H1 (cell line): ENCODE data around the gene LIPG. TPM values are rescaled to one million over a fixed set of nuclear protein-coding genes. Genes with fewer than 3 reads are reported as not detected.

Experiments
- CTCF ChIA-PET: fragments of 300-600 bp; sonication (Branson Sonifier 250); formaldehyde crosslinking; loops from one replicate; lab custom pipeline; 2021; ENCODE audit not compliant: partially characterized antibody; lab: Charles Lee
- POLR2A ChIA-PET: fragments of 300-600 bp; sonication (Branson Sonifier 250); formaldehyde crosslinking; loops from one replicate; lab custom pipeline; 2021; ENCODE audit warnings: inconsistent platforms; ENCODE audit not compliant: partially characterized antibody; lab: Charles Lee
- DNase-seq, 2 experiments: peaks; one replicate each; pipeline versions ENCODE4 v3.0.0 to v3.0.0-alpha.2; 2010 to 2022; ENCODE audit warnings: low spot score in 2 of 2, low read depth in 1 of 2, mixed read lengths in 1 of 2
- FAIRE-seq: peaks from 2 replicates; lab custom pipeline; 2011; peaks lifted over from hg19 to GRCh38; lab: Jason Lieb, UNC
- H2AFZ ChIP-seq: 2 replicates; pipeline ENCODE4 v1.8.1; 2012; ENCODE audit warnings: low read length, inconsistent platforms
- H2AK5ac ChIP-seq: 2 replicates; pipeline ENCODE4 v1.6.1; 2013; ENCODE audit warnings: low read depth, low read length
- H2BK120ac ChIP-seq: replicated peaks from 2 replicates; pipeline ENCODE3; 2013; ENCODE audit warnings: low read depth, low read length, inconsistent platforms
- H2BK12ac ChIP-seq: 2 replicates; pipeline ENCODE4 v1.6.1; 2013; ENCODE audit warnings: low read depth, low read length
- H2BK15ac ChIP-seq: 2 replicates; pipeline ENCODE4 v1.6.1; 2013; ENCODE audit warnings: low read length
- H2BK20ac ChIP-seq: 2 replicates; pipeline ENCODE4 v1.6.1; 2013; ENCODE audit warnings: low read length
- H2BK5ac ChIP-seq: 2 replicates; pipeline ENCODE4 v1.6.1; 2013; ENCODE audit warnings: low read depth, low read length
- H3K14ac ChIP-seq: 2 replicates; pipeline ENCODE4 v1.6.1; 2013; ENCODE audit warnings: inconsistent platforms; ENCODE audit not compliant: insufficient read length
- H3K18ac ChIP-seq: 2 replicates; pipeline ENCODE4 v1.6.1; 2013; ENCODE audit warnings: low read length; ENCODE audit errors: extremely low read depth
- H3K23ac ChIP-seq: 2 replicates; pipeline ENCODE4 v1.6.1; 2013; ENCODE audit warnings: inconsistent platforms; ENCODE audit not compliant: insufficient read length
- H3K23me2 ChIP-seq: 2 replicates; pipeline ENCODE4 v1.6.1; 2013; ENCODE audit warnings: low read depth, low read length
- H3K27ac ChIP-seq: 2 replicates; pipeline ENCODE4 v1.6.1; 2011; ENCODE audit warnings: low read depth, low read length, inconsistent platforms
- H3K27me3 ChIP-seq, 4 experiments: replicated peaks in 1 of 4; 1 replicate in 1 of 4; 2 replicates in 3 of 4; pipeline versions ENCODE4 v1.6.1 to v1.8.1; 2011 to 2013; ENCODE audit warnings: low read length in 3 of 4, mild to moderate bottlenecking in 3 of 4, inconsistent platforms in 2 of 4, mixed read lengths in 2 of 4, moderate library complexity in 1 of 4; ENCODE audit not compliant: control insufficient read depth in 3 of 4, insufficient read depth in 3 of 4; ENCODE audit errors: extremely low read depth in 1 of 4
- H3K36me3 ChIP-seq, 4 experiments: 2 replicates each; pipeline versions ENCODE4 v1.6.1 to v1.8.1; 2011 to 2013; ENCODE audit warnings: mild to moderate bottlenecking in 4 of 4, low read length in 3 of 4, moderate library complexity in 2 of 4, control low read depth in 1 of 4, inconsistent platforms in 1 of 4; ENCODE audit not compliant: insufficient read depth in 4 of 4, control insufficient read depth in 2 of 4
- H3K4ac ChIP-seq: replicated peaks from 2 replicates; pipeline ENCODE3; 2013; ENCODE audit warnings: low read length, low read depth, mixed read lengths, inconsistent platforms; ENCODE audit not compliant: insufficient read length
- H3K4me1 ChIP-seq, 4 experiments: replicated peaks in 1 of 4; 1 replicate in 1 of 4; 2 replicates in 3 of 4; pipeline versions ENCODE4 v1.6.1 to v1.8.1; 2011 to 2013; ENCODE audit warnings: low read length in 3 of 4, inconsistent platforms in 2 of 4, mixed read lengths in 1 of 4; ENCODE audit not compliant: insufficient read depth in 4 of 4, control insufficient read depth in 3 of 4
- H3K4me2 ChIP-seq, 2 experiments: 2 replicates each; pipeline versions ENCODE4 v1.6.1 to v1.8.1; 2011 to 2013; ENCODE audit warnings: low read depth in 2 of 2, low read length in 2 of 2, control low read depth in 1 of 2, inconsistent platforms in 1 of 2, mild to moderate bottlenecking in 1 of 2; ENCODE audit not compliant: insufficient read depth in 1 of 2
- H3K4me3 ChIP-seq, 4 experiments: fragments of 200-600, 300-600 bp in 1 of 4; sonication (generic), shearing (Covaris generic), sonication (Bioruptor Twin) in 1 of 4; 2 replicates each; pipeline versions ENCODE4 v1.5.1 to v1.8.1; 2011 to 2016; ENCODE audit warnings: low read length in 4 of 4, low read depth in 3 of 4, control low read depth in 2 of 4, inconsistent platforms in 2 of 4, mild to moderate bottlenecking in 2 of 4, mixed read lengths in 1 of 4, moderate library complexity in 1 of 4; ENCODE audit not compliant: insufficient read depth in 2 of 4; ENCODE audit errors: extremely low read depth in 1 of 4
- H3K56ac ChIP-seq: replicated peaks from 2 replicates; pipeline ENCODE3; 2013; ENCODE audit warnings: low read depth, mild to moderate bottlenecking, mixed read lengths, low read length, inconsistent platforms; ENCODE audit not compliant: insufficient read length
- H3K79me1 ChIP-seq: 2 replicates; pipeline ENCODE4 v1.6.1; 2013; ENCODE audit warnings: low read depth, low read length, control low read depth
- H3K79me2 ChIP-seq, 2 experiments: 2 replicates each; pipeline versions ENCODE4 v1.6.1 to v1.8.1; 2012 to 2013; ENCODE audit warnings: low read length in 2 of 2, mild to moderate bottlenecking in 2 of 2, inconsistent platforms in 1 of 2; ENCODE audit not compliant: insufficient read depth in 2 of 2, control insufficient read depth in 1 of 2
- H3K9ac ChIP-seq, 4 experiments: replicated peaks in 1 of 4; 1 replicate in 1 of 4; 2 replicates in 3 of 4; pipeline versions ENCODE4 v1.6.1 to v1.8.1; 2011 to 2013; ENCODE audit warnings: low read depth in 3 of 4, low read length in 3 of 4, control low read depth in 2 of 4, mild to moderate bottlenecking in 2 of 4, moderate library complexity in 2 of 4, inconsistent platforms in 1 of 4; ENCODE audit errors: extremely low read depth in 1 of 4
- H3K9me3 ChIP-seq, 2 experiments: 2 replicates each; pipeline versions ENCODE4 v1.6.1 to v1.8.1; 2012 to 2013; ENCODE audit warnings: mild to moderate bottlenecking in 2 of 2, moderate library complexity in 2 of 2, control low read depth in 1 of 2, inconsistent platforms in 1 of 2, low read depth in 1 of 2, low read length in 1 of 2, mixed read lengths in 1 of 2; ENCODE audit not compliant: insufficient read depth in 2 of 2
- H4K20me1 ChIP-seq, 2 experiments: replicated peaks in 1 of 2; 2 replicates each; pipeline versions ENCODE3 to v1.8.1; 2011 to 2013; ENCODE audit warnings: inconsistent platforms in 2 of 2, low read length in 2 of 2, mild to moderate bottlenecking in 1 of 2; ENCODE audit not compliant: insufficient read depth in 2 of 2, control insufficient read depth in 1 of 2
- H4K5ac ChIP-seq: 2 replicates; pipeline ENCODE4 v1.6.1; 2013; ENCODE audit warnings: low read length, low read depth, mixed read lengths, inconsistent platforms; ENCODE audit not compliant: insufficient read length
- H4K8ac ChIP-seq: 2 replicates; pipeline ENCODE4 v1.8.0; 2013; ENCODE audit warnings: mild to moderate bottlenecking, moderate library complexity, low read length, inconsistent platforms; ENCODE audit not compliant: insufficient read depth; ENCODE audit errors: extremely low read depth
- H4K91ac ChIP-seq: replicated peaks from 2 replicates; pipeline ENCODE3; 2013; ENCODE audit warnings: low read length, mixed read lengths, inconsistent platforms; ENCODE audit not compliant: insufficient read length
- ASH2L ChIP-seq: fragments of 200-600, 300-600 bp; sonication (generic); IDR thresholded peaks from one replicate; pipeline ENCODE4 v1.7.1; 2017; ENCODE audit warnings: low read length
- BRCA1 ChIP-seq: IDR thresholded peaks from 2 replicates; pipeline ENCODE4 v1.6.1; 2012; ENCODE audit warnings: low read depth, low read length, improper control_type of control experiment
- CBX8 ChIP-seq: fragments of 300-800, 300-1000 bp; sonication (generic); IDR thresholded peaks from 2 replicates; pipeline ENCODE4 v1.7.1; 2016; ENCODE audit warnings: low read depth, low read length, borderline replicate concordance
- CEBPB ChIP-seq: IDR thresholded peaks from 2 replicates; pipeline ENCODE4 v1.6.1; 2012; ENCODE audit warnings: low read depth, low read length
- CREB1 ChIP-seq: IDR thresholded peaks from 2 replicates; pipeline ENCODE4 v1.6.1; 2012; ENCODE audit warnings: inconsistent platforms
- CTBP2 ChIP-seq: IDR thresholded peaks from 2 replicates; pipeline ENCODE4 v1.7.0; 2011; ENCODE audit warnings: borderline replicate concordance, mild to moderate bottlenecking, moderate library complexity, mixed read lengths, low read length; ENCODE audit not compliant: insufficient read depth, insufficient read length
- EZH2 ChIP-seq: fragments of 200-600 bp; sonication (generic); IDR thresholded peaks from 2 replicates; pipeline ENCODE4 v1.7.1; 2012; ENCODE audit warnings: low read depth, mild to moderate bottlenecking, moderate library complexity, low read length, inconsistent platforms; ENCODE audit not compliant: severe bottlenecking
- FOSL1 ChIP-seq: IDR thresholded peaks from 2 replicates; pipeline ENCODE4 v1.6.1; 2011; ENCODE audit warnings: mild to moderate bottlenecking, low read depth, low read length, moderate library complexity; ENCODE audit not compliant: insufficient read depth
- KDM5A ChIP-seq: fragments of 200-600 bp; IDR thresholded peaks from 2 replicates; pipeline ENCODE4 v1.7.1; 2012; ENCODE audit warnings: mild to moderate bottlenecking, low read length, inconsistent platforms, mixed read lengths
- NANOG ChIP-seq: IDR thresholded peaks from 2 replicates; pipeline ENCODE4 v1.6.1; 2011; ENCODE audit warnings: low read length, low read depth, mild to moderate bottlenecking, inconsistent platforms; ENCODE audit not compliant: insufficient read depth, poor library complexity, severe bottlenecking
- RFX5 ChIP-seq: IDR thresholded peaks from 2 replicates; pipeline ENCODE4 v1.6.1; 2011; ENCODE audit warnings: low read depth, low read length, improper control_type of control experiment, borderline replicate concordance
- RXRA ChIP-seq: IDR thresholded peaks from 2 replicates; pipeline ENCODE4 v1.6.1; 2011; ENCODE audit warnings: low read depth, mild to moderate bottlenecking, low read length, moderate library complexity; ENCODE audit not compliant: insufficient read depth
- SUZ12 ChIP-seq: fragments of 200-600 bp; sonication (generic); IDR thresholded peaks from 2 replicates; pipeline ENCODE4 v1.6.1; 2012; ENCODE audit warnings: mild to moderate bottlenecking, inconsistent platforms, low read length, moderate library complexity, mixed read lengths
- TEAD4 ChIP-seq: IDR thresholded peaks from 2 replicates; pipeline ENCODE4 v1.6.1; 2012; ENCODE audit warnings: low read depth, low read length, inconsistent platforms, mixed read lengths
- YY1 ChIP-seq: IDR thresholded peaks from 2 replicates; pipeline ENCODE4 v1.6.1; 2011; ENCODE audit warnings: low read depth, mild to moderate bottlenecking, low read length
- WGBS, 2 experiments: shearing (Covaris generic) in 1 of 2; methylation state at CpG; one replicate each; pipeline versions ENCODE4 v1.1.6 to v1.1.7; 2013 to 2015; ENCODE audit warnings: low lambda C conversion rate in 2 of 2, mixed read lengths in 2 of 2, inconsistent platforms in 1 of 2, low coverage in 1 of 2, missing lambda C conversion rate in 1 of 2; ENCODE audit not compliant: insufficient replicate concordance in 2 of 2, insufficient coverage in 1 of 2, insufficient read length in 1 of 2; ENCODE audit errors: extremely low coverage in 1 of 2, missing lambda C conversion rate in 1 of 2; 5-methylcytosine and 5-hydroxymethylcytosine counted together
- polyA plus RNA-seq, 7 experiments: library from polyadenylated mRNA; depleted of rRNA in 3 of 7; stranded (reverse) in 5 of 7; unstranded in 2 of 7; fragments of >200 nt in 5 of 7; fragments of 200-250 nt in 2 of 7; gene quantifications; 1 replicate in 5 of 7; 2 replicates in 1 of 7; 4 replicates in 1 of 7; pipeline versions ENCODE4 v1.2.1 to v1.2.3, GENCODE V29; 2011 to 2013; ENCODE audit warnings: missing spikeins in 2 of 7, mixed read lengths in 2 of 7
- total RNA-seq: library from RNA; stranded (reverse); fragmentation: NEBNext Ultra II Directional; extraction: Animal tissue kit (Norgen Biotek cat#: 25700); gene quantifications from 2 replicates; pipeline ENCODE4 v1.2.1, GENCODE V29; 2021

The LIPG gene
- total and polyA plus RNA-seq, 2 of the 8 experiments (the other 6 are each of a cell fraction or from before 2014, with no cell fraction given): 9.2 to 9.8 TPM

DNA sequence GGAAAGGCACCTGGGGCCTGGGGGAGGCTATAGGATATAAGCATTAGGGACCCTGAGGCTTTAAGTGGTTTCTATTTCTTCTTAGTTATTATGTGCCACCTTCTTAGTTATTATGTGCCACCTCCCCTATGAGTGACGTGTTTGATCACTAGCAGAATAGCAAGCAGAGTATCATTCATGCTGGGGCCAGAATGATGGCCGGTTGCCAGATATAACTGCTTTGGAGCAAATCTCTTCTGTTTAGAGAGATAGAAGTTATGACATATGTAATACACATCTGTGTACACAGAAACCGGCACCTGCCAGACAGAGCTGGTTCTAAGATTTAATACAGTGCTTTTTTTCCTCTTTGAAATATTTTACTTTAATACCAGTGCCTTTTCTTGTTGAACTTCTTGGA, 29.4 kb downstream of the LIPG start:
- H2AFZ ChIP-seq: no peak overlapping the region
- H4K5ac ChIP-seq: no peak overlapping the region
- no peak overlapping the region for H2BK12ac ChIP-seq
- no peak overlapping the region for H3K9ac ChIP-seq
- DNase-seq (no peak), FAIRE-seq (no peak)
- H3K23ac ChIP-seq: no peak overlapping the region
- no peaks in the 10 kb centered on the region for H4K20me1 ChIP-seq
- H3K56ac ChIP-seq: no peak overlapping the region
- H2BK5ac ChIP-seq: no peak overlapping the region
- no peak overlapping the region for H3K4me2 ChIP-seq
- H2AK5ac ChIP-seq: no peak overlapping the region
- WGBS, 2 experiments: 89% methylated on average over 3 of the region's 3 CpGs; no CpG with 5 or more reads in 1 of the 2 experiments
- ChIA-PET CTCF (interaction anchor here (0.6 to 2.8 kb wide), 2 partner anchors 14 to 80 kb away, joined by 3 to 7 read pairs; no protein-coding TSS in a partner anchor), POLR2A (no interaction called here)
- H3K23me2 ChIP-seq: no peaks in the 10 kb centered on the region
- no peak overlapping the region for H4K91ac ChIP-seq
- no peak overlapping the region for H2BK15ac ChIP-seq
- H3K4me1 ChIP-seq: no peaks in the 10 kb centered on the region
- H2BK20ac ChIP-seq: no peak overlapping the region
- H3K18ac ChIP-seq: no peak overlapping the region
- H3K27ac ChIP-seq: no peak overlapping the region
- no peaks in the 10 kb centered on the region for H3K27me3 ChIP-seq
- H3K4me3 ChIP-seq: no peak overlapping the region
- H3K79me1 ChIP-seq: no peaks in the 10 kb centered on the region
- H2BK120ac ChIP-seq: no peak overlapping the region
- H4K8ac ChIP-seq: no peak overlapping the region
- H3K4ac ChIP-seq: no peak overlapping the region
- no peaks in the 10 kb centered on the region for H3K79me2 ChIP-seq
- H3K14ac ChIP-seq: no peak overlapping the region
- H3K36me3 ChIP-seq: peaks cover 2 to 12% (median 7%) of the 10 kb centered on the region in 4 experiments; a peak in 5 of 8 replicates
- no peaks in the 10 kb centered on the region for H3K9me3 ChIP-seq
- no peak for TF ChIP-seq ASH2L
- no peak for TF ChIP-seq YY1
- TF ChIP-seq SUZ12: no peak
- no peak for TF ChIP-seq CEBPB
- no peak for TF ChIP-seq CREB1
- TF ChIP-seq KDM5A: no peak
- TF ChIP-seq CBX8: no peak
- no peak for TF ChIP-seq FOSL1
- no peak for TF ChIP-seq RFX5
- TF ChIP-seq RXRA: no peak
- no peak for TF ChIP-seq TEAD4
- no peak for TF ChIP-seq CTBP2
- no peak for TF ChIP-seq BRCA1
- TF ChIP-seq EZH2: no peak
- TF ChIP-seq NANOG: no peak
